Ramos (cell line): Measurements from ENCODE around the gene MAP7.
"Not testable (repeated sequence)": the region's sequence is repeated elsewhere in the genome, so short reads cannot be mapped to it uniquely, and the experiment has no call there.

Experiments
- in situ Hi-C: fragments of 300-500 bp; cut with MboI; formaldehyde crosslinking; loops from one replicate; pipeline ENCODE4 v1.14.3; 2022; ENCODE audit warnings: low sequenced_read_pairs; ENCODE audit not compliant: unreplicated experiment

Gene MAP7

GRCh38 chr6:136550330-136551071 is at the start of gene MAP7:
TSS of gene MAP7 (minus strand) at chr6:136550422. CDS start at chr6:136550408, 14 bp downstream.
- in situ Hi-C loops: no loop called here

- in situ Hi-C loops: no loop called here
Measured at GRCh38 chr6:136599329-136600011, 49.2 kb upstream of the MAP7 start.

- in situ Hi-C loops: no loop called here
Measured at GRCh38 chr6:136598048-136598447, 47.8 kb upstream of the MAP7 start.

DNA sequence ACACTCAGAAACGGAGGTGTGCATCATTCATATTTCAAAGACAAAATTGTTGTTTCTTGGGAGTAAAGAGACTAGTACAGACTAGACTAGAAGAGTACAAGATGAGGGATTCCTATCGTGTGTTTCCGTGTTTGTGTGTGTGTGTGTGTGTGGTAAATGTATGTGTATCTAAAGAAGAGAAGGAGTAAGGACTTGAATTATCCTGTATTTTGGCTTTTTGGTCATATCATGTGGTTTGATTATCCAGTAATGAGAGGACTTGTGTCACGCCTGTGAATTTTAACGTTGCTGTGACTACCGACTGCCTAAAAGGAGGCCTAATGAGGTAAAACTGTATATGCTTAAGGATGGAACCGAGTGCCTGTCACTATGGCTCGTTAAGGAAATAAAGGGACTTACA is 44.4 kb upstream of the MAP7 start:
- in situ Hi-C loops: no loop called here

DNA sequence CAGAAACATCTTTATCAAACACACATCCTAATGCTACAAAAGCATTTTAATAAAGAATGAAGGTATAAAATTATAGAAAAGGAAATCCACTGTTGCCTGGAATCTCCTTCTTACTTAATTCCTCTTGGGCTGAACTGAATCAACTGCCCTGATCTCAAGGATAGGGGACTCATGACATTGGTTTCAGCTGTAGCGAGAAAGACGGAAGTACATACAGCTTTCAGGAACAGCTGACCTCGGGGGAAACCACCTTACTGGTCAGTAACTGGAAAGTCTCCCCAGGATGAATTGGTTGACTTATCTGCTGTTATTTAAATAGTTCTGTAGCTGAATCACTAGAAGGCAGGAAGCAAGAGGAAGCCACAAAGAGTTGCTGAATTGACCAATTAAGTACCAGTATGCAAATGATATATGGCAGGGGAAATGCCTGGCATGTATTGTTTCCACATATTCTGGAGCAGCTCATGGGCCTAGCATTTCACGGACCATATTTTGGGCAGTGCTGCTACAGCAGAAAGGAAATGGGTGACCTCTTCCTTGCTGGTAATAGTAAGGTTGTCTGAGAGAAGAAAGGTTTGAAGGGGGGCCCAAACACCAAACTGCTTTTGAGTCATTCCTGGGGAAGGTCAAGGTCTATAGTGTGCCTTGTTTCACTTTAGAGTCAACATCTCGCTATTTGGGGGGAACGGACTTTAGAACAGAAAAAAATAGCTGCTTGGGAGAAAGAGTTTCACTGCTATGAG is 43.7 kb upstream of the MAP7 start:
- in situ Hi-C loops: no loop called here

DNA sequence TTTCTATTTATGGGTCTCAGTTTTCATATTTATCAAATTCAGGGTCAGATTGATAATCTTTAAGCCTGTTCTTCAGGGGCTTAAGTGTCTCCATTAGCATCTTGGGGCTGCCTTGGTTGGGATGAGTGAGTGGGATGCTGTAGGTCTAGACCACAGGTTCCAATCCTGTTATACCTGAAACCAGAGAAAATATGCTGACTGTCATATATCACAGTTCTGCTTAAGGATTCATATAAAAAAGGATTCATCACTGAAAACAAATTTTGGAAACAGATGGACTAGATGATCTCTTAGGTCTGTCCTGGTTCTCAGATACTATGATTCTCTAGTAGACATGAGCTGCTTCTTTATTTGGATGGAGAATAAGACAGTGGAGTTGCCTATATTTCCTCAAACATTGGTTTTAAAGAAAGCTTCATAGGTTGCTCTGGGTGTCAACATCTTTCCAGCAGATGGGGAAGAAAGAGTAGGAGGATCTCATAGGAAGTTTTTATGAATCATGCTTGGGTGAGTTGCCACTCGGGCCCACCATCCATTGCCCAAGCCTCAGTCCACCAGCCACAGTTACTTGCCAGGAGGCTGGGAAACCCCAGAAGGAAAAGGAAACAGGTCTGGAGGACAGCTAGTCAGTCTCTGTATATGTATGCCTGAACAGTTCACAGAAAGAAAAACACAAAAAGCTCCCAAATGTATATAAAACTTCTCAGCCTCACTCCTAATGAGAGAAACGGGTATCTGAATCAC is 42.9 kb upstream of the MAP7 start:
- in situ Hi-C loops: no loop called here

- in situ Hi-C loops: no loop called here
Measured at GRCh38 chr6:136591617-136592016, 41.4 kb upstream of the MAP7 start.

DNA sequence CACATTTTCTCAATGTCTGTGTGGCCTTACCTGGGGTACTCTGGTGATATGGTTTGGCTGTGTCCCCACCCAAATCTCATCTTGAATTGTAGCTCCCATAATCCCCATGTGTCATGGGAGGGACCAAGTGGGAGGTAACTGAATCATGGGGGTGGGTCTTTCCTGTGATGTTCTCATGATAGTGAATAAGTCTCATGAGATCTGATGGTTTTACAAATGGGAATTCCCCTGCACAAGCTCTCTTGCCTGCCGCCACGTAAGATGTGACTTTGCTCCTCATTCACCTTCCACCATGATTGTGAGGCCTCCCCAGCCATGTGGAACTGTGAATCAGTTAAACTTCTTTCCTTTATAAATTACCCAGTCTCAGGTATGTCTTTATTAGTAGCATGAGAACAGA is 40.6 kb upstream of the MAP7 start:
- in situ Hi-C loops: not testable (repeated sequence)

DNA sequence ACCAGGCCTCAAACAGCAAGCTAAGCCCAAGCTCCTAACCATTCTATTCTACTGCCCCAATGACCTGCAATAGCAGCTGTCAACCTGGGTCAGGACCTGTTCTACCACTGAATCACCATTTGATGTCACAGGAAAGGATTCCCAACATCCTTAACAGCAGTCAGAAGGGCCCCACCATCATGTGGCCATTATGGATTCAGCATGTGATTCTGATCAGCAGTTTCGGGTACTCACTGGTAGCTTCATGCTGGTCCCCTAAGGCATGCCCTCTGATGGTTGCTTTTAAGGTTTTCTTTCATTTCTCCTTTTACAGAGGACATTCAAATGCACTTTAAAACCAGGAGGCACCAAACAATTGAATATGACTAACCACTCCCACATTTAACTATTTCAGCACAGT is 37.3 kb upstream of the MAP7 start:
- in situ Hi-C loops: no loop called here

DNA sequence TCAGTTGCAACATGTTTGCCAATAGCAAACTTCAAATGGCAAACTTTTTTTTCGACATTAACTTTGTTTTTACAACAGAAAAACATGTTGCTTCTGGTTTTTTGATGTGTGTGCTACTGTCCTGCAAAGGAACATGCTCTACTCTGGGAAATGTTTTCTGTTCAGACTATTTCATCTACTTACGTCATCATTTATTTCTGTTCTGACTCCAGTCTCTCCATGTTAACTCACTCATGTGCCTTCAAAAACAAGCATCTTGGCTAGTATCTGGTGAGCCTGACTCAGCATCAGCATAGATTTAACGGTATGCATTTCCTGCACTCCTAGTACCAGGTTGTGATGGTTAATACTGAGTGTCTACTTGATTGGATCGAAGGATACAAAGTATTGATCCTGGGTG is 36.1 kb upstream of the MAP7 start:
- in situ Hi-C loops: no loop called here

DNA sequence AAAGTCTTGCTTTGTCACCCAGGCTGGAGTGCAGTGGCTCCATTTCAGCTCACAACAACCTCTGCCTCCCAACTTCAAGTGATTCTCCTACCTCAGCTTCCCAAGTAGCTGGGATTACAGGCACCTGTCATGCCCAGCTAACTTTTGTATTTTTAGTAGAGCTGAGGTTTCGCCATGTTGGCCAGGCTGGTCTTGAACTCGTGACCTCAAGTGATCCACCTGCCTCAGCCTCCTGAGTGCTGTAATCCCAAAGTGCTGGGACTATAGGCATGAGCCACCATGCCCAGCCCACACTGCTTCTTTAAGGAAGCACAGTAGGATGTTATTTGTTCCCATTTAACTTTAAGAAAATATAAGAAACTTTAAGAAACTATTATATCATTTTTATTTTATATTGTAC is 35.3 kb upstream of the MAP7 start:
- in situ Hi-C loops: not testable (repeated sequence)

DNA sequence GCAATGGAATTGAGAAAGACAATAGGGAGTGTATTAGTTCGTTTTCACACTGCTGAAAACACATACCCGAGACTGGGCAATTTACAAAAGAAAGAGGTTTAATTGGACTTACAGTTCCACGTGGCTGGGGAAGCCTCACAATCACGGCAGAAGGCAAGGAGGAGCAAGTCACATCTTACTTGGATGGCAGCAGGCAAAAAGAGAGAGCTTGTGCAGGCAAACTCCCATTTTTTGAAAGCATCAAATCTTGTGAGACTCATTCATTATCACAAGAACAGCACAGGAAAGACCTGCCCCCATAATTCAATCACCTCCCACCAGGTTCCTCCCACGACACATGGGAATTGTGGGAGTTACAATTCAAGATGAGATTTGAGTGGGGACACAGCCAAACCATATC is 34.1 kb upstream of the MAP7 start:
- in situ Hi-C loops: not testable (repeated sequence)

DNA sequence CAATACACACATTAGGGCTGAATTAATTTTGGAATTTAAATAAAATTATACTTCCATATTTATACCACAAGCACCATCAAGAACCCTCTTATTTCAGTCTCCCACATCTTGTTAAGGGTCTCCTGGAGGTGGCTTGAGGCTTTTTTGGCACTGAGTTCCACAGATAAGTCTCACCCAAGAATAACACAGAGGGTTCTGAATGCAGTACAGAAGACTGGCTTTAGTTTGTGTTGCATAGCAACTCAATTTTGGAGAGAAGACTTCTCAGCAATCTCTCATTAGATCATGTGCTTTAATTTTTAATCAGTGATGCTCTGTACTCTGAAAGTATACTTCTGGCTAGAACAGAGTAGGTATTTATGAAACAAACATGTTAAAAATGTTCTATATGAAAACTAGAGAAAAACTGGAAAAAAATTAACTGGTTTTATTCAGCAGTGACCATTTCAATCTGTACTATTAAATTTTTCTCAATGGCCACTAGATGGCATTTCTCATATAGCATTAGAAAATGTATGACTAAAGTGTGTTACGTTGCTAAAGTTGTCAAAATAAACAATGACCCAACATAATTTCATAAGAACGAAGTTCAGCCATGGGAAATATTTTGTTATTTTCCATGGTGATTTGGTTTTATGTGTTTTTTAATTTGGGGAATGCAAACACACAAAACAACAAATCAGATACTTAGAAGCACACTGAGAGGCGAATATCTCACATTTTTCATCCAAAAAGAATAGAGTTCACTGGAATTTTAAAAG is 32.7 kb upstream of the MAP7 start:
- in situ Hi-C loops: no loop called here

DNA sequence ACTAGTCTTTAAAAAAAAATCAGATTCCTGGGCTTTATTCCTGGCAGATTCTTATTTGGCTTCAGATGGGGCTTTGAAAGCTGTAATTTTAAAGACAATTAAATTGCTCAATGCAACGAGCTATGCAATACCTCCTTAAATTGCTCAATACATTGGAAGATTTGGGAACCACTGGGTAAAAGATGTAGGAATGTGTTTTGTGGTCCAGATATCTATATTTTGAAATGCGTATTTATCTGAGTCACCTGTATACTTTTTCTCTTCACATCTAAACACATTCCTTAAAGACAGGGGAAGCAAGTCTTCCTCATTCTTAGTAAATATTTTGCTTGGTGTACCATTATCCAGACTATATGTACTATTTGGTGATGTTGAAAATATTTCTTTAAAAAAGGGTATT is 29.6 kb upstream of the MAP7 start:
- in situ Hi-C loops: no loop called here

GRCh38 chr6:136576821-136577220 is 26.6 kb upstream of the MAP7 start:
- in situ Hi-C loops: no loop called here

DNA sequence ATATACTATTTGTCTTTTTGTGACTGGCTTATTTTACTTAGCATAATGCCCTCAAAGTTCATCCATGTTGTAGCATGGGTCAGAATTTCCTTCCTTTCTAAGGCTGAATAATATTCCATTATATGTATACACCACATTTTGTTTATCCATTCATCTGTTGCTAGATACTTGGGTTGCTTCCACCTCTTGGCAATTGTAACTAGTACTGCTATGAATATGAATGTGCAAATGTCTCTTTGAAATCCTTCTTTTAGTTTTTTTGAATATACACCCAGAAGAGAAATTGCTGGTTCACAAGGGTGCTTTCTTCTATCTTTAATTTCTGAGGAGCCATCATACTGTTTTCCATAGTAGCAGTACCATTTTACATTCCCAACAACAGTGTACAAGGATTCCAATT is 21.3 kb upstream of the MAP7 start:
- in situ Hi-C loops: no loop called here

DNA sequence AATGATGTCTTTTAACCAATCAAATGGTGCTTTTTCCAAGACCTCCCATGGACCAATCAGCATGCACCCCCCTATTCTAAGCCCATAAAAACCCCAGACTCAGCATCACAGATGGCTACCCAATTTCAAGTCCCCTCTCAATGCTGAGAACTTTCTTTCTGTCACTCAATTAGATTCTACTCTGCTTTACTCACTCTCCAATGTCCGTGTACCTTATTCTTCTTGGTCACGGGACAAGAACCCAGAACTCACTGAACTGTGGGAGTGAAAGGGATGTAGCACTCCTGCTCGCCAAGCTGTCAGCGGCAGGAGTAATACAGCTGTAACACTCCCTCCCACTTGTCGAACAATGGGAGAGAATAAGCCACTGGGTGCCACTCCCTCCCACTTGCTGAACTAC is 20.8 kb upstream of the MAP7 start:
- in situ Hi-C loops: no loop called here

- in situ Hi-C loops: no loop called here
Measured at GRCh38 chr6:136568129-136568528, 17.9 kb upstream of the MAP7 start.

DNA sequence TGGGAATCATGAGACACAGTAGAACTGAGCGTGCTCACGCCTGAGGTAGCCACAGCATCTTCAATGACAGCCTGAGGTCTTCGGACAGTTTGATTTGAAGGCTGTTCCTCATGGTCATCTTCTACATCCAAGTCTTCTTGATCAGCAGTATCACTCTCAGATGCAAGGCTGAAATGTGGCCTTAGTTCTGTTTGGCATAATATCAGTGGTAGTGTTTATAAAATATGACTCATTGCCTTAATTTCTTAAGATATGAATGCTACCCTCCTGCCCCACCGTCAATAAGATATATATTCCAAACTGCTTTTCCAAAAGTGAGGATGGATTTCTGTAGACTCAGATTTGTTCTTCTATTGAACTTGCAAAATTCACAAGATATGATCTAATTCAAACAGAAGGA is 17.5 kb upstream of the MAP7 start:
- in situ Hi-C loops: no loop called here

DNA sequence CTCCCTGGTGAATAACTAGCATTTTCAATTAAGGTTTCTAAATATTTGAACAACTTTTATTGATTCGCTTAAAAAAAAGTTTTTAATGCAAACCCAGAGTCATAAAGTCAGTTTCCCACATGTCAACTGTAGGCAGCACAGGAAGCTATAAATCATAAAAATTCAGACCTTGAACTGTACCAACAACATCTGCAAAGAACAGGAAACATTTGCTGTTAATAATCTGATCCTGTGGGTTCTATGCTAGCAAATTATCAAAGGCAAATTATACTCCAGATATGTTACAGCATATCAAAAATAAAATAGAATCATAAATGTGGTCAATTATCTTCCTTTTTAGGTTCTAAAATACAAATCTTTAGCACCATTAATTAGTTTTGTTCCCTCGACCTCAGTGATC is 16.6 kb upstream of the MAP7 start:
- in situ Hi-C loops: no loop called here
